Activated naive CD8-positive, alpha-beta T cell treated with anti-CD3 and anti-CD28 coated beads for 36 hours (primary cell): ENCODE data around the gene KCNIP4. TPM values are rescaled to one million over a fixed set of nuclear protein-coding genes. Genes with fewer than 3 reads are reported as not detected.

ENCODE experiments used
- DNase-seq: peaks from one replicate; pipeline ENCODE4 v3.0.0; 2021
- H3K27ac Mint-ChIP-seq: one replicate; pipeline ENCODE4 v1.8.0; 2022; ENCODE audit warnings: mild to moderate bottlenecking, moderate library complexity, mixed read lengths
- H3K27me3 Mint-ChIP-seq: one replicate; pipeline ENCODE4 v1.8.0; 2022; ENCODE audit warnings: mild to moderate bottlenecking, mixed read lengths
- H3K36me3 Mint-ChIP-seq: one replicate; pipeline ENCODE4 v1.8.0; 2021; ENCODE audit warnings: mild to moderate bottlenecking, mixed read lengths
- H3K4me1 Mint-ChIP-seq: one replicate; pipeline ENCODE4 v1.8.0; 2021; ENCODE audit warnings: mixed read lengths
- H3K4me3 Mint-ChIP-seq: one replicate; pipeline ENCODE4 v1.8.0; 2022; ENCODE audit warnings: mild to moderate bottlenecking, moderate library complexity, mixed read lengths
- H3K9me3 Mint-ChIP-seq: one replicate; pipeline ENCODE4 v1.8.0; 2022; ENCODE audit warnings: mixed read lengths
- total RNA-seq, 2 experiments: library from RNA; stranded (reverse); gene quantifications; one replicate each; pipeline ENCODE4 v1.2.3, GENCODE V29; 2021

The KCNIP4 gene
- total RNA-seq, 2 experiments from 2014 or later = not detected

DNA sequence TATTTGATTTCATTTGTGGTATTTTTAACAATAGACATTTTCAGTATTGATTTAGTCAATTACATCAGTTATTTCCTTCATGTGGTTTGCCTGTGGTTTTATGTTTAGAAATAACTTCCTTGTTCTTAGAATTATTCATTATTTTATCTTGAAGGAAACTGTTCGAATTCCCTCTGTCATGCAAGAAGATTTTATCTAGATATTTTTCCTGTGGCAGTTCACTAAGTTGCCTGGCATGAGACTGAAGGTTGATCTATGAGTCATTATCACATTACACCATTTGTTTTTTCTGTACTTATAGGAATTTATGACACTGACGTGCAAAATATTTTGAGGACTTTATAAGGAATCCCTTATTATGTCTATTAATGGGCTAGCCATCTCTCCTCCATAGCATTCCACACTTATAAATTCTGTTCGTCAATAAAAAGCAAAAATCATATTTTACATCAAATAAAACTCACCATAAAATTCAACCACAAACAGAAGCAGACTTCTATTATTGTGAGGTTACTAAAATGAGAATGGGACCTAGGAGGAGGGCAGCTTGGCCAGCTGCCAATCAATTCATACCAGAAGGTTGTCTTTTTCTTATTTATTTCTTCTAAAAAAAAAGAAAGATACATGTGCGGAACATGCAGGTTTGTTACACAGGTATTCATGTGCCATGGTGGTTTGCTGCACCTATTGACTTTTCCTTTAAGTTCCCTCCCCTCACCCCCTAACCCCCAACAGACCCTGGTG, 179.0 kb downstream of the KCNIP4 start:
- no peaks in the 10 kb centered on the region for H3K36me3 Mint-ChIP-seq
- H3K27me3 Mint-ChIP-seq = peaks cover 40% of the 10 kb centered on the region
- peaks cover 3% of the 10 kb centered on the region for H3K4me1 Mint-ChIP-seq
- H3K27ac Mint-ChIP-seq = no peak overlapping the region
- no peak overlapping the region for H3K4me3 Mint-ChIP-seq
- peaks cover 4% of the 10 kb centered on the region for H3K9me3 Mint-ChIP-seq
- DNase-seq = no peak

DNA sequence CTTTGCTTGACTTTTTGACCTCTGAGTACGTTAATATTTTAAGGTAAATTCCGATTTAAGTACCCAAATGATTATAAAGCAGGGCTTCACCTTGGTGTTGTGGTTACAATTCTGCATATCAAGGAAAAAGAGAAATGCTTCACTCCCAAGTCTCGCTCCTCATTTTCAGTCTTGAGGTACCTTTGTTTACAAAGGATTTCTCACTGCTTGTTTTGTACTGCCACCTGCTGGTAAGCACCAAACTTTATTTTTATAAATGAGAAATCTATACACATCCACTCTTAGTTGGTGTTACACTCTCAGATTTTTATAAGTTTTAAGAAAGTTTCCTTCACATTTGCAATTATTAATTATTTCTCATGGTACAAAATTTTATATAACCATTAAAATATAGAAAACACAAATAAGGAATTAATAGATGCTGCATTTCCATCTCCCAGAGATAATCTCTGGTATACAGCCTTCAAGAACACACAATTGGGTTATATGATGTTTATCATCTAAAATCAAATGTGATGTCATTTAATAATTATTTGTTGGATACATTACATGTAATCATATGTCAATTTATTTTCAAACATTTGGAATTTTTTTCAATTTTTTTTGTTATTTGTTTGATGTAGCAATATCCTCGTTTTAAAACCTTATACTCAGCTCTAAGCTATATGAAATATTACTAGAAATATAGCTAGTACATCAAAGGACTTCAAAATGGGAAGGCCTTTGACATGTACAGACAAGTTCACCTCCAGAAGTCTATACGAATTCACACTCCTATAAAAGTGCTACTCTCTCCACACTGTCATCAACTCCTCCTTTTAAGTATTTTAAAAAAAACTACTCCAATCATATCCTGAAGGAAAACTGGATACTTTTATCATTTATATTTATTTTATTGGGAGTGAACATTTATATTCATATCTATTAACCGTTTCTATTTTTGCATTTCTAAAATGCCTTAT, 179.9 kb downstream of the KCNIP4 start:
- peaks cover 4% of the 10 kb centered on the region for H3K9me3 Mint-ChIP-seq
- H3K27ac Mint-ChIP-seq = no peak overlapping the region
- no peak for DNase-seq
- peaks cover 33% of the 10 kb centered on the region for H3K27me3 Mint-ChIP-seq
- H3K36me3 Mint-ChIP-seq = no peaks in the 10 kb centered on the region
- peaks cover 3% of the 10 kb centered on the region for H3K4me1 Mint-ChIP-seq
- H3K4me3 Mint-ChIP-seq = no peak overlapping the region

DNA sequence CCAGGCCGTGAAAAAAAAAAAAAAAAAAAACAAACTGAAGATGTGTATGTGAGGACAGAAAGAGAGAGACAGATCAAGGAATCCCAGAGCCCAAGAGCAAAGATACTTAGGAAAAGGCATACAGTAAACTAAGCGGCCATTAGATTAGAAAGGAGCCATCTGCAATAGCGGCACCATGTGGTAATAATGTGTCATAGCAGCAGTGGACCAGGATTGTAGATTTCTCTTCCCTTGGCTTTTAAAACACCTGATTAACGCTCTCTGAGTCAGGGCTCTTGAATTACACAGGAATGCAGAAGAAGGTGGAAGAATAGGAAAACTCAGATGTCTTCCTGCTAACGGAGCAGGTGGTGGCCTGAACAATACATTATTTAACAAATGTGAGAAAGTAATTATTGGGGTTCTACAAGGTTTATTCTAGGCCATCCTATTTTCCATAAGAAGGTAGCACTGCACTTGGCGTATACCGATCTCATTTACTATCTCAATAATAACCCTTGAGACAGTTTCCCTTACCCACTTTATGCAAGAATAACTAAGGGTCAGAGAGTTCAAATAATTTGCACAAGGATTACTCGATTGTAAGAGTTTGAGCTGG, 182.7 kb downstream of the KCNIP4 start:
- no peak overlapping the region for H3K27ac Mint-ChIP-seq
- peak; percentile 8 for DNase-seq
- no peak overlapping the region for H3K4me3 Mint-ChIP-seq
- H3K27me3 Mint-ChIP-seq = peaks cover 7% of the 10 kb centered on the region
- H3K36me3 Mint-ChIP-seq = no peaks in the 10 kb centered on the region
- peaks cover 3% of the 10 kb centered on the region for H3K4me1 Mint-ChIP-seq
- peaks cover 2% of the 10 kb centered on the region for H3K9me3 Mint-ChIP-seq

GRCh38 chr4:21763855-21764254, 184.7 kb downstream of the KCNIP4 start:
- Mint-ChIP-seq H3K27me3 (peaks cover 4% of the 10 kb centered on the region), H3K36me3 (no peaks in the 10 kb centered on the region), H3K27ac (no peak overlapping the region), H3K4me3 (no peak overlapping the region), H3K4me1 (peaks cover 3% of the 10 kb centered on the region), H3K9me3 (no peaks in the 10 kb centered on the region)
- DNase-seq = no peak

DNA sequence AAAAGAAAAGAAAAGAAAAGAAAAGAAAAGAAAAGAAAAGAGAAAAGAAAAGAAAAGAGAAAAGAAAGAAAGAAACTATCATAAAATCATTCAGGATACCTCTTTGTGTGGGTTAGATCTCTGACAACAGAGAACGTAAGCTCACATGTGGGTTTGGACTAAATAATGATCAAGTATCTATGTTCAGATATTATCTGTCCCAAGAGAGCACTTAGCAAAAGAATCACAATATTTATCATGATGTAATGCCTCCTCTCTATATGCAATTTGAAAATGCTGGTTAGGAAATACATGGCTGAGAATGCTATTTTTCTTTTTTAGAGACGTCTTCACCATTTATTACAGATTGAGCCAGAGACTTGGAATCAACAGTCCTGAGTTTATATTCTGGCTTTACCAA, 191.3 kb downstream of the KCNIP4 start:
- no peak overlapping the region for H3K4me3 Mint-ChIP-seq
- H3K27ac Mint-ChIP-seq = no peak overlapping the region
- H3K27me3 Mint-ChIP-seq = no peaks in the 10 kb centered on the region
- H3K36me3 Mint-ChIP-seq = no peaks in the 10 kb centered on the region
- no peaks in the 10 kb centered on the region for H3K9me3 Mint-ChIP-seq
- DNase-seq = no peak
- no peaks in the 10 kb centered on the region for H3K4me1 Mint-ChIP-seq

GRCh38 chr4:21753084-21753760, 195.3 kb downstream of the KCNIP4 start:
- DNase-seq = no peak
- Mint-ChIP-seq H3K4me3 (no peak overlapping the region), H3K9me3 (no peaks in the 10 kb centered on the region), H3K27ac (no peak overlapping the region), H3K4me1 (no peaks in the 10 kb centered on the region), H3K36me3 (no peaks in the 10 kb centered on the region), H3K27me3 (no peaks in the 10 kb centered on the region)

DNA sequence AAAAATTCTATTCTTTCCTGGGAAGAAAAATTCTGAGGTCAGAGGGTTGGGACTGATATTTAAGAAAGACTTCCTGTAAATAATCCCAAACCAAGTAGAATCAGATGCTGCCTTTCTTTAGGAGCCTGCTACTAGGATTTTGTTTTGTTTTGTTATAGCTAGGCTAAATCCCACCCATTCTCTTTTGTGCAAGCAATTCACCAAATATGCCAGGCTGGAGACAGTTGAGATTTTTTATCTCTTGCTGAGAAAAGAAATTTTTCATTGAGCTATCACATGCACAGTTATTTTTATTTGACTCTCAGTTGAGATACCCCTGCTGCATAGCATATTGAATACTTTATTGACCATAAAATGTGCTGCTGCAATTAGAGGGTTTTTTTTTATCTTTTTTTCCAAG, 196.0 kb downstream of the KCNIP4 start:
- Mint-ChIP-seq H3K36me3 (no peaks in the 10 kb centered on the region), H3K4me1 (no peaks in the 10 kb centered on the region), H3K27me3 (no peaks in the 10 kb centered on the region), H3K27ac (no peak overlapping the region), H3K4me3 (no peak overlapping the region), H3K9me3 (no peaks in the 10 kb centered on the region)
- no peak for DNase-seq

DNA sequence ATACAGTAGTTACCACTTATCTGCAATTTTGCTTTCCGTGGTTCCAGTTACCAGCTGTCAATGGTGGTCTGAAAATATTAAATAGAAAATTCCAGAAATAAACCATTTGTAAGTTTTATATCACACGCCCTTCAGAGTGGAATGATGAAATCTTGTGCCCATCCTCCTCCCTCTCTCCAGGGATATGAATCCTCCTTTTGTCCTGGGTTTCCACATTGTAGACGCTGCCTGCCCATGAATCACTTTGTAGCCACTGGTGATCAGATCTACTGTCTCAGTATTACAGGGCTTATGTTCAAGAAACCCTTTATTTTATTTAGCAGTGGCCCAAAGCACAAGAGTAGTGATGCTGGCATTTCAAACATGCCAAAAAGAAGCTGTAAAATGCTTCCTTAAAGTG, 198.6 kb downstream of the KCNIP4 start:
- DNase-seq = no peak
- H3K4me3 Mint-ChIP-seq = no peak overlapping the region
- no peaks in the 10 kb centered on the region for H3K4me1 Mint-ChIP-seq
- no peaks in the 10 kb centered on the region for H3K9me3 Mint-ChIP-seq
- H3K27ac Mint-ChIP-seq = no peak overlapping the region
- H3K36me3 Mint-ChIP-seq = no peaks in the 10 kb centered on the region
- no peaks in the 10 kb centered on the region for H3K27me3 Mint-ChIP-seq

DNA sequence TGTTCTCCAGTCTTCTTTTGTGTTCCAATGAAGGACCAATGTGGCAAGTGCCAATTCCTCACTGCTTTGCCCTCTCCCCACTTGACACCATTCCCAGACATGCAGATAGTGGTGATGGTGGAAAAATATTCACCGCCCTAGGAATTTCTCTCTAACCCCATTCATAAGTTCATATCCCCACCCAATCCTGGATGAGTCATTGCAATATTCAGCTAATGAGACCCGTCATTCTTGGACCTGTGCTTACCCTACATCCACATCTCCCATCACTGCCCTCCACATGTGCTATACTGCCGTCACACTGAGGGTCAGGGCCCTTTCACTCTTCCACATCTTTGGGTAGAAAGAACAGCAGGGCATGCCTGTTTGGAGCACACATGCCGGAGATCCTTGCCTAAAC, 199.2 kb downstream of the KCNIP4 start:
- H3K4me1 Mint-ChIP-seq = no peaks in the 10 kb centered on the region
- H3K27ac Mint-ChIP-seq = no peak overlapping the region

GRCh38 chr4:21744046-21744445, 204.5 kb downstream of the KCNIP4 start:
- no peak overlapping the region for H3K27ac Mint-ChIP-seq
- DNase-seq = no peak
- H3K9me3 Mint-ChIP-seq = no peaks in the 10 kb centered on the region
- no peaks in the 10 kb centered on the region for H3K4me1 Mint-ChIP-seq
- no peak overlapping the region for H3K4me3 Mint-ChIP-seq
- no peaks in the 10 kb centered on the region for H3K36me3 Mint-ChIP-seq
- no peaks in the 10 kb centered on the region for H3K27me3 Mint-ChIP-seq

More for the DNA sequence above, 199.2 kb downstream of the KCNIP4 start:
- no peak for DNase-seq
- Mint-ChIP-seq H3K27me3 (no peaks in the 10 kb centered on the region), H3K9me3 (no peaks in the 10 kb centered on the region), H3K4me3 (no peak overlapping the region), H3K36me3 (no peaks in the 10 kb centered on the region)

- Mint-ChIP-seq H3K9me3 (no peaks in the 10 kb centered on the region), H3K36me3 (no peaks in the 10 kb centered on the region), H3K4me3 (no peak overlapping the region), H3K27ac (no peak overlapping the region), H3K27me3 (no peaks in the 10 kb centered on the region), H3K4me1 (no peaks in the 10 kb centered on the region)
- DNase-seq = no peak
Measured at GRCh38 chr4:21742326-21742725, 206.2 kb downstream of the KCNIP4 start.

- Mint-ChIP-seq H3K36me3 (no peaks in the 10 kb centered on the region), H3K4me1 (no peaks in the 10 kb centered on the region), H3K4me3 (no peak overlapping the region), H3K27me3 (no peaks in the 10 kb centered on the region), H3K27ac (no peak overlapping the region), H3K9me3 (no peaks in the 10 kb centered on the region)
- DNase-seq = no peak
Measured at GRCh38 chr4:21738821-21739220, 209.8 kb downstream of the KCNIP4 start.

- Mint-ChIP-seq H3K36me3 (no peaks in the 10 kb centered on the region), H3K27me3 (no peaks in the 10 kb centered on the region), H3K9me3 (no peaks in the 10 kb centered on the region), H3K4me3 (no peak overlapping the region), H3K27ac (no peak overlapping the region), H3K4me1 (no peaks in the 10 kb centered on the region)
- DNase-seq = no peak
Measured at GRCh38 chr4:21735866-21736265, 212.7 kb downstream of the KCNIP4 start.

DNA sequence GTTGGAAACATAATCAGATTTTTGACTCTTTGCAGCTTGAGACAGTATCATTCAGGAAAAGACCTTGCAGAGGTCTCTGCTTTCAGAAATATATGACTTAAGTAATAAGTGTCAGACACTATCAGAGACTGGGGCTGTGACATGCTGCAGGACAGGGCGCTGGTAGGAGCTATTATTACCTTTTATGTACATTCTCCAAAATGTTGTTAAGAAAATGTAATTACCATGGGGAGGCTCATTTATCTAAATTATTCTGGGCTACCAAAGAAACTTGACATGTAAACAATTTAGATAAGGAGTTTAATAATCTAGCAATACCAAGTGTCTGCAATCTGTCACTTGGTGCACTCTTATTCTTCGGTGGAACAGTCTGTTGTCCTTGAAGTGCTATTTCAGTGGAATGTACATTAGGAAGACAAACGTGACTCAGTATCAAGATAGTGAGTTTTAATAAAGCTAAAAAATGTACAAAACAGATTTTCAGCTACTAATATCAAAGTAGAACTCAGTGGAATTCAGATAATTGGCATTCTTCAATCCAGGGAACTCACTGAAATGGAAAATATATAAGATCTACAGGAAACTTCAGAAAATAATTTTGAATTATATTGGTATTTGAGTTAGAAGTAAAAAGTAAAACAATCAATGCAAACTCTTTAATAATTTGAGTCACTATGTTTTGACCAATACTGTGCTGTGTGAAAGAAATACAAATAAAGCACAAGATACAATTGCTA, 214.5 kb downstream of the KCNIP4 start:
- no peak overlapping the region for H3K4me3 Mint-ChIP-seq
- no peaks in the 10 kb centered on the region for H3K27me3 Mint-ChIP-seq
- no peaks in the 10 kb centered on the region for H3K4me1 Mint-ChIP-seq
- H3K9me3 Mint-ChIP-seq = no peaks in the 10 kb centered on the region
- DNase-seq = no peak
- H3K27ac Mint-ChIP-seq = no peak overlapping the region
- no peaks in the 10 kb centered on the region for H3K36me3 Mint-ChIP-seq
